ENCODE measurements around the gene MPHOSPH6.

DNA sequence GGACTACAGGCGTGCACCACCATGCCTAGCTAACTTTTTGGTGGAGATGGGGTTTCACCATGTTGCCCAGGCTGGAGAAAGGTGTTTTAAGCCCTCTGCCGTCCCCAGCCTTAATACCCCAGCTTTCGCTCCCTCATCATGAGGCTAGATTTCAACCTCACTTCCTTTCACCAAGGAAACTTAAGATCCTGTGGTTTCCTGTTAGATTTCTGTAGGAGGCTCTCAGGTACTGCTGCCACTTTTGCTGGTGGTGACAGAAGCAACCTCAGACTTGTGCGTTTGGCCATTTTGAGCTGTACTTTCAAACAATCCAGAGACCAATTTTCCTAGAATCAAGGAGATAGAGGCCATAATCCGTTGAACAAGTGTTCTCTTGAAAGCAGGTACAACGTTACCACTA lies 36.2 kb downstream of the MPHOSPH6 start:
- TF ChIP-seq YY1 (IDR thresholded peaks at IDR 0.05; ENCODE audit: insufficient read depth, insufficient read length) = no peak
- no peak for TF ChIP-seq ZNF274 (IDR thresholded peaks at IDR 0.05; ENCODE audit: low read depth, low read length)
- no peak for TF ChIP-seq SUZ12 (IDR thresholded peaks at IDR 0.05; ENCODE audit: extremely low read depth, insufficient read depth, insufficient read length)

All from NT2/D1 (cell line).